Cardiac muscle cell (in vitro differentiated cells and primary cell): ENCODE results near the gene PNCK. TPM values are rescaled to one million over a fixed set of nuclear protein-coding genes. Genes with fewer than 3 reads are reported as not detected.

ENCODE experiments used
- DNase-seq, 2 donors: peaks; one replicate each; pipeline versions ENCODE4 v3.0.0 to v3.0.0-alpha.2; 2010 to 2017; ENCODE audit warnings: low read depth in 1 of 2, low spot score in 1 of 2
- H3K27ac ChIP-seq: fragments of 200-600 bp; sonication (generic); 2 replicates; pipeline ENCODE4 v1.5.1; 2016
- H3K27me3 ChIP-seq: fragments of 200-600 bp; sonication (generic); 2 replicates; pipeline ENCODE4 v1.6.0; 2016; ENCODE audit warnings: control low read depth
- H3K36me3 ChIP-seq: fragments of 200-600 bp; sonication (generic); 2 replicates; pipeline ENCODE4 v1.5.1; 2016; ENCODE audit warnings: control low read depth
- H3K4me1 ChIP-seq: fragments of 200-600 bp; sonication (generic); 2 replicates; pipeline ENCODE4 v1.8.1; 2017; ENCODE audit warnings: low read depth, mild to moderate bottlenecking, mixed run types
- H3K4me3 ChIP-seq: fragments of 200-600 bp; sonication (generic); 2 replicates; pipeline ENCODE4 v1.5.1; 2016; ENCODE audit warnings: mild to moderate bottlenecking
- H3K9me3 ChIP-seq: fragments of 200-600 bp; sonication (generic); 2 replicates; pipeline ENCODE4 v1.5.1; 2017; ENCODE audit warnings: low read depth, mild to moderate bottlenecking, control low read depth
- CTCF ChIP-seq: IDR thresholded peaks from 2 replicates; pipeline ENCODE4 v1.5.1; 2012; ENCODE audit warnings: low read depth, mild to moderate bottlenecking, low read length
- polyA plus RNA-seq: library from polyadenylated mRNA; unstranded; fragments of >200 nt; fragmentation: Nextera tagmentation; extraction: Ambion mirVana; gene quantifications from 2 replicates; pipeline ENCODE4 v1.2.1, GENCODE V29; 2016
- total RNA-seq: library from RNA; depleted of rRNA; stranded (reverse); fragments of >200 nt; gene quantifications from 2 replicates; pipeline ENCODE4 v1.2.3, GENCODE V29; 2016

Gene PNCK
- total and polyA plus RNA-seq, 2 experiments from 2014 or later, result 14.5 to 23.5 TPM

GRCh38 chrX:153626025-153626633 lies 47.5 kb downstream of the PNCK start:
- DNase-seq, result no peak
- Histone ChIP-seq H3K36me3 (no peaks in the 10 kb centered on the region), H3K27ac (no peak overlapping the region), H3K4me3 (no peak overlapping the region), H3K9me3 (no peaks in the 10 kb centered on the region), H3K27me3 (no peaks in the 10 kb centered on the region), H3K4me1 (no peaks in the 10 kb centered on the region)
- TF ChIP-seq CTCF, result no peak

- H3K27me3 ChIP-seq, result no peaks in the 10 kb centered on the region
These were observed 48.2 kb downstream of the PNCK start for GRCh38 chrX:153625271-153626024.

GRCh38 chrX:153624196-153625091 lies 49.2 kb downstream of the PNCK start:
- no peak for DNase-seq
- H3K27ac ChIP-seq, result no peak overlapping the region
- TF ChIP-seq CTCF, result no peak
- H3K9me3 ChIP-seq, result no peaks in the 10 kb centered on the region
- H3K27me3 ChIP-seq, result no peaks in the 10 kb centered on the region
- no peaks in the 10 kb centered on the region for H3K36me3 ChIP-seq
- no peaks in the 10 kb centered on the region for H3K4me1 ChIP-seq
- no peak overlapping the region for H3K4me3 ChIP-seq

More at GRCh38 chrX:153625271-153626024, 48.2 kb downstream of the PNCK start:
- no peaks in the 10 kb centered on the region for H3K9me3 ChIP-seq
- no peaks in the 10 kb centered on the region for H3K4me1 ChIP-seq
- no peak overlapping the region for H3K4me3 ChIP-seq
- H3K36me3 ChIP-seq, result no peaks in the 10 kb centered on the region
- no peak overlapping the region for H3K27ac ChIP-seq
- TF ChIP-seq CTCF, result no peak
- DNase-seq, result no peak

GRCh38 chrX:153623310-153624029 lies 50.1 kb downstream of the PNCK start:
- Histone ChIP-seq H3K4me1 (no peaks in the 10 kb centered on the region), H3K4me3 (no peak overlapping the region), H3K27ac (no peak overlapping the region), H3K27me3 (peaks cover 3% of the 10 kb centered on the region), H3K36me3 (no peaks in the 10 kb centered on the region), H3K9me3 (no peaks in the 10 kb centered on the region)
- TF ChIP-seq CTCF, result no peak
- no peak for DNase-seq
